A673 (cell line): ENCODE measurements around the gene TASP1. TPM values are rescaled to one million over a fixed set of nuclear protein-coding genes. Genes with fewer than 3 reads are reported as not detected.
"Not testable (repeated sequence)": the region's sequence is repeated elsewhere in the genome, so short reads cannot be mapped to it uniquely, and the experiment has no call there.

ENCODE experiments used
- BruUV-seq: library from RNA; stranded (reverse); fragments of 400-500 nt; replicated peaks from 2 replicates; lab custom pipeline; 2021; lab: Mats Ljungman, UMichigan
- CTCF ChIA-PET: fragments of 300-600 bp; sonication (Branson Sonifier 250); formaldehyde crosslinking; loops from one replicate; lab custom pipeline; 2022; ENCODE audit warnings: antibody characterized with exemption; lab: Charles Lee
- POLR2A ChIA-PET: fragments of 300-600 bp; sonication (Branson Sonifier 250); formaldehyde crosslinking; loops from one replicate; lab custom pipeline; 2022; ENCODE audit warnings: antibody characterized with exemption; ENCODE audit not compliant: low non-redundant PET; lab: Charles Lee
- DNase-seq: peaks from one replicate; pipeline ENCODE4 v3.0.0-alpha.2; 2015; ENCODE audit warnings: low spot score
- H3K27ac ChIP-seq: fragments of 200-600 bp; sonication (generic); 2 replicates; pipeline ENCODE4 v1.5.1; 2016; ENCODE audit warnings: mixed run types, low read depth, mild to moderate bottlenecking, mixed read lengths, antibody characterized with exemption, low read length; ENCODE audit not compliant: poor library complexity, severe bottlenecking
- H3K27me3 ChIP-seq: fragments of 200-600 bp; sonication (generic); replicated peaks from 2 replicates; pipeline ENCODE4 v1.6.1; 2017; ENCODE audit warnings: mixed run types, low read depth, mild to moderate bottlenecking, mixed read lengths, antibody characterized with exemption, low read length; ENCODE audit not compliant: insufficient read depth, poor library complexity
- H3K36me3 ChIP-seq: fragments of 200-600 bp; sonication (generic); 2 replicates; pipeline ENCODE4 v1.6.1; 2016; ENCODE audit warnings: mixed run types, mild to moderate bottlenecking, mixed read lengths, antibody characterized with exemption, low read length; ENCODE audit not compliant: insufficient read depth, poor library complexity, severe bottlenecking
- H3K4me1 ChIP-seq: fragments of 200-600 bp; sonication (generic); 2 replicates; pipeline ENCODE4 v1.6.1; 2017; ENCODE audit warnings: mixed run types, mild to moderate bottlenecking, mixed read lengths, antibody characterized with exemption, low read length; ENCODE audit not compliant: insufficient read depth, poor library complexity, severe bottlenecking
- H3K4me3 ChIP-seq: fragments of 200-600 bp; sonication (generic); 2 replicates; pipeline ENCODE4 v1.5.1; 2016; ENCODE audit warnings: low read depth, mixed run types, mild to moderate bottlenecking, mixed read lengths, low read length; ENCODE audit not compliant: poor library complexity, severe bottlenecking
- H3K9me3 ChIP-seq: fragments of 200-600 bp; sonication (generic); 2 replicates; pipeline ENCODE4 v1.6.1; 2016; ENCODE audit warnings: mixed run types, low read depth, mild to moderate bottlenecking, mixed read lengths, antibody characterized with exemption, low read length; ENCODE audit not compliant: poor library complexity, severe bottlenecking
- CTCF ChIP-seq: fragments of 300-800, 200-600 bp; sonication (generic); conservative IDR thresholded peaks from 2 replicates; pipeline ENCODE4 v1.5.1; 2017; ENCODE audit warnings: low read depth, mild to moderate bottlenecking, antibody characterized with exemption, low read length, moderate library complexity, mixed read lengths
- EZH2 ChIP-seq: fragments of 200-600 bp; sonication (generic); IDR thresholded peaks from 2 replicates; pipeline ENCODE4 v1.6.1; 2017; ENCODE audit warnings: borderline replicate concordance, low read depth, mild to moderate bottlenecking, mixed read lengths, antibody characterized with exemption, low read length; ENCODE audit not compliant: poor library complexity, severe bottlenecking
- intact Hi-C: fragments of 100-400 bp; cut with micrococcal nuclease; formaldehyde crosslinking; loops from one replicate; pipeline ENCODE4 v1.10.0; 2022; ENCODE audit not compliant: unreplicated experiment
- total RNA-seq: library from RNA; stranded (reverse); gene quantifications from 2 replicates; pipeline ENCODE4 v1.2.3, GENCODE V29; 2021

TASP1 gene
- total RNA-seq, 1 experiment from 2014 or later = 15.6 TPM

- intact Hi-C loops = no loop called here
- H3K9me3 ChIP-seq = no peaks in the 10 kb centered on the region
- DNase-seq = no peak
- H3K36me3 ChIP-seq = no peaks in the 10 kb centered on the region
- peaks cover 6% of the 10 kb centered on the region for H3K4me1 ChIP-seq
- POLR2A ChIA-PET = no interaction called here
- H3K4me3 ChIP-seq = no peak overlapping the region
- BruUV-seq = no TSS peak
- no peaks in the 10 kb centered on the region for H3K27me3 ChIP-seq
- TF ChIP-seq EZH2 (no peak), CTCF (no peak)
- no peak overlapping the region for H3K27ac ChIP-seq
- CTCF ChIA-PET = no interaction called here
Measured at GRCh38 chr20:13608066-13608465, 30.7 kb downstream of the TASP1 start.

DNA sequence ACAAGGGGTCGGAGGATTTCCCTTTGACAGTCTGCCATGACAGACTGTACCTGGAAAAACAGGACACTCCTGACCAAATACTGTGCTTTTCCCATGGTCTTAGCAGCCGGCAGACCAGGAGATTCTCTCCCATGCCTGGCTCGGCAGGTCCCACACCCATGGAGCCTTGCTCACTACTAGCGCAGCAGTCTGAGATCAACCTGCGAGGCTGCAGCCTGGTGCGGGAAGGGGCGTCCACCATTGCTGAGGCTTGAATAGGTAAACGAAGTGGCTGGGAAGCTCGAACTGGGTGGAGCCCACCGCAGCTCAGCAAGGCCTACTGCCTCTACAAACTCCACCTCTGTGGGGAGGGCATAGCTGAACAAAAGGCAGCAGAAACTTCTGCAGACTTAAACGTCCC is 45.3 kb downstream of the TASP1 start:
- H3K27me3 ChIP-seq, H3K36me3 ChIP-seq, H3K27ac ChIP-seq, BruUV-seq, H3K4me1 ChIP-seq, CTCF ChIA-PET, H3K4me3 ChIP-seq, DNase-seq, H3K9me3 ChIP-seq, intact Hi-C loops: not testable (repeated sequence)
- POLR2A ChIA-PET = interaction anchor here (0.6 kb wide), 1 partner anchor 17 kb away, joined by 3 read pairs; no protein-coding TSS in a partner anchor

DNA sequence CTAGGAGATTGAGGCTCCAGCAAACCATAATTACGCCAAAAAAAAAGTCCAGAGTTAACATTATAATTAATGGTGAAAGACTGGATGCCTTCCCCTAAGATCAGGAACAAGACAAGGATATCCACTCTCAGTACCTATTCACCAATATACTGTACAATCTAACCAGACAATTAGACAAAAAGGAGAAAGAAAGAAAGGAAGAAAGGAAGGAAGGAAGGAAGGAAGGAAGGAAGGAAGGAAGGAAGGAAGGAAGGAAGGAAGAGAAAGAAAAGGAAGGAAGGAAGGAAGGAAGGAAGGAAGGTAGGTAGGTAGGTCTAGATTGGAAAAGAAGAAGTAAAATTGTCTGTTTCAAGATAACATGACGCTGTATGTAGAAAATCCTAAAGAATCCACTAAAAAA is 50.7 kb downstream of the TASP1 start:
- H3K4me3 ChIP-seq = no peak overlapping the region
- TF ChIP-seq CTCF (no peak), EZH2 (no peak)
- H3K27ac ChIP-seq = peak overlapping the region; percentile 90
- DNase-seq = peak; percentile 87
- no peaks in the 10 kb centered on the region for H3K27me3 ChIP-seq
- H3K9me3 ChIP-seq = peaks cover 29% of the 10 kb centered on the region
- intact Hi-C loops = no loop called here
- ChIA-PET CTCF (no interaction called here), POLR2A (no interaction called here)
- peaks cover 21% of the 10 kb centered on the region for H3K4me1 ChIP-seq
- no TSS peak for BruUV-seq
- peaks cover 29% of the 10 kb centered on the region for H3K36me3 ChIP-seq

GRCh38 chr20:13587370-13587769 is 51.4 kb downstream of the TASP1 start:
- no peaks in the 10 kb centered on the region for H3K27me3 ChIP-seq
- CTCF ChIA-PET = no interaction called here
- no peak for DNase-seq
- peaks cover 21% of the 10 kb centered on the region for H3K4me1 ChIP-seq
- H3K4me3 ChIP-seq = no peak overlapping the region
- POLR2A ChIA-PET = no interaction called here
- BruUV-seq = TSS peak; percentile 63
- TF ChIP-seq CTCF = no peak
- TF ChIP-seq EZH2 = no peak
- H3K27ac ChIP-seq = peak overlapping the region; percentile 90
- H3K36me3 ChIP-seq = peaks cover 34% of the 10 kb centered on the region
- intact Hi-C loops = no loop called here
- H3K9me3 ChIP-seq = peaks cover 35% of the 10 kb centered on the region
